GM19372 (cell line): Measurements from ENCODE around the gene PKMYT1.

Source experiments
- ATAC-seq: cut with Tn5 transposase; IDR thresholded peaks from one replicate; pipeline ENCODE4 v1.9.1; 2021; ENCODE audit warnings: mild to moderate bottlenecking, low read depth, moderate library complexity; ENCODE audit not compliant: unreplicated experiment

Gene PKMYT1

GRCh38 chr16:3019594-3020246, 39.5 kb upstream of the PKMYT1 start:
- ATAC-seq: no peak

- no peak for ATAC-seq
These were observed 37.7 kb upstream of the PKMYT1 start, which contains the start of gene CLDN6 for GRCh38 chr16:3017794-3018506. CLDN6 (minus strand) TSS chr16:3018183; CDS start chr16:3016021, 2,162 bp downstream.

DNA sequence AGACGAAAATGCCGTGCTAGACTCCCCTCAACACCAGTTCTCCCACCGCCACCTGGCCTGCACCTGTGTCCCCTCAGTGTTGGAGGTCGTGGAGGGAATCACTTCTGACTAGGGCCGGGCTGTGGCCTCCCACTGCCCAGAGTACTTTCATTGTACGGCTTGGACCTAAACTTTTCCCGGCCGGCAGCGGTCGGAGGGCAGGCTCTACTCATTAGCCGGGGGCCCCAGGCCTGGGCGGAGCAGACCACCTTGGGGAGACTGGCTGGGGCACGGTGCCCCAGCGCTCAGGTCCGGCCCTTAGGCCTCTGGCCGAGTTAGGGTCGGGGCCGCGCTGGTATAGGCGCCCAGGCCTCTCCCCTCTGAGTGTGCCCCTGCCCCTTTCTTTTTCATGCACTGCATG, 37.1 kb upstream of the PKMYT1 start:
- no peak for ATAC-seq

- no peak for ATAC-seq
These were observed 35.7 kb upstream of the PKMYT1 start for GRCh38 chr16:3015865-3016521.

DNA sequence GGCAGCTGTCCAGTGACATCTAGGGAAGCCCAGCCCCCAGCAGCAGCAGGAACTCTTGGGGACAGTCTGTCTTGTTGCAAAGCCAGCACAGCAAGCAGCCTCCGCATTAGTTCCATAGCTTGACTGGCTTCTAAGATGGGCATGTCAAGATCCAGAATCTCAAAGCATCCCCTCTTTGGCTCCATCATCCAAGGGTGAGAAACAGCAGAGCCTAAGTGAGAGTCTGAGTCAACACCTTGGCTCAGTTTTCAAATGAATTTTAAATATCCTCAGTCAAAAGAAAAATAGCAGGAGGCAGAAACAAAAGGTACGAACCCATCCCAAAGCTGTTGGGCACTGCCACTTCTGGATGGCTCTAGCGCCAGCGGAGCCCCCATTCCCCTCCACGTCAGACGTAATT, 34.7 kb upstream of the PKMYT1 start:
- no peak for ATAC-seq

GRCh38 chr16:3013998-3014690, 33.9 kb upstream of the PKMYT1 start:
- no peak for ATAC-seq

GRCh38 chr16:3013491-3013951, 33.3 kb upstream of the PKMYT1 start:
- ATAC-seq: no peak

DNA sequence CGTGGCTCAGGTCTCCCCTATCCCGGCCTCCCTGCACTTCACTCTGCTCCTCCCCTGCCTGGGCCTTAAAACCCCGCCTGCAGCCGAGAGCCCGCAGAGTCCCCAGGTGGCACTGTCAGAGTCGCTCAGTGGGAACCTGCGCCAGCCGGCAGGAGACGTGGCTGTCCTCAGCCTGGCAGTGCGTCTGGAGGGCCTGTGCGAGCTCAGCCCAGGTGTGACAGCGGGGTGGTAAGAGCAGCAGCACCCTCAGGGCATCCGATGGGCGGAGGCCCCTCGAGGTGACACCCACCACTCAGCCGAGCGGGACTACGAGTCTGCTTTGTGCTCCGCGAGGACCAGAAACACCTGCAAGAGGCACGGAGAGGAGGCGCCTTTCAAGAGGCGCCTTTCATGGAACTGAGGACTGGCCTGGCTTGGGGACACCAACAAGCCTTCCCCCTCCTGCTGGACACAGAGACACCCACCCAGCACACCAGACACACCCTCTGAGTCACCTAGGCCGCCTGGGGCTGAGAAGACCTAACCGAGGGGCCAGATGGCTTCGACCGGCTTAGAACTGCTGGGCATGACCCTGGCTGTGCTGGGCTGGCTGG, 32.7 kb upstream of the PKMYT1 start, which contains the start of gene CLDN9:
CLDN9 (plus strand) TSS at position 96 of the 593 bp plus-strand sequence; CDS start at position 536, 440 bp downstream.
- no peak for ATAC-seq

DNA sequence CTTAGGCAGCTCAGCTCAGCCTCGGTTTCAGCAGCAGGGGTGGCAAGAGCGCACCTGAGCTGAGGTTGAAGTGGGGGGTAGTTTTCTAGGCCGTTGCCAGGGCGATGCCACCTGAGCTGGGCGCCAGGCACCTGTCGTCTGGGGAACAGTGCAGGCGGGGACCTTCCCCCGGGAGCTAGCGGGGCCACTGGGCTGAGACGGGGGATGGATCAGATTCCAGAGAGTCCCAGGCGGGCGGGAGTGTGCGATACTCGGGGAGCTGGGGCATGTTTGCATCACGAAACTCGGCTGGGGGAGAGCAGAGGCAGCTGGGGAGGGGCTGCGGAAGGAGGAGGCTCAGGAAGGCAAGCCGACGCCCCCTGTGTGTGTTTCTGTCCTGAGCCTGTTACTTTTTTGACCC, 32.0 kb upstream of the PKMYT1 start:
- ATAC-seq: no peak

GRCh38 chr16:3010510-3010909, 30.3 kb upstream of the PKMYT1 start:
- no peak for ATAC-seq

- no peak for ATAC-seq
These were observed 29.5 kb upstream of the PKMYT1 start for GRCh38 chr16:3009568-3010390.

DNA sequence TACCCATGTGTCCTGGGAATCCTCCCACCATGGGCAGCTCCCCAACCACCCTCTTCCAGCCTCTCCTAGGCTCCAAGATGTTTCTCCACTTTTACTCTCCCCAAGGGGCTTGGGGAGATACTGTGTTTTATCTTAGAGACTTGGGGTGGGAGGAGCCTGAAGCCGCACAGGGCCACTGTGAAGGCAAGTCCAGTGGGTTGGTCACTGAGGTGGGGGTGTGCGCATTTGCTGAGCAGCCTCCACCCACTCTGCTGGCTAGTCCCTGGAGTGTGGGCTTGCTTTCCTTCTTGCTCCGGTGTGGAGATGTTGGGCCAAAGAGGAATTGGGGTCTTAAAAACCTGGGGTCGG, 28.4 kb upstream of the PKMYT1 start:
- no peak for ATAC-seq

DNA sequence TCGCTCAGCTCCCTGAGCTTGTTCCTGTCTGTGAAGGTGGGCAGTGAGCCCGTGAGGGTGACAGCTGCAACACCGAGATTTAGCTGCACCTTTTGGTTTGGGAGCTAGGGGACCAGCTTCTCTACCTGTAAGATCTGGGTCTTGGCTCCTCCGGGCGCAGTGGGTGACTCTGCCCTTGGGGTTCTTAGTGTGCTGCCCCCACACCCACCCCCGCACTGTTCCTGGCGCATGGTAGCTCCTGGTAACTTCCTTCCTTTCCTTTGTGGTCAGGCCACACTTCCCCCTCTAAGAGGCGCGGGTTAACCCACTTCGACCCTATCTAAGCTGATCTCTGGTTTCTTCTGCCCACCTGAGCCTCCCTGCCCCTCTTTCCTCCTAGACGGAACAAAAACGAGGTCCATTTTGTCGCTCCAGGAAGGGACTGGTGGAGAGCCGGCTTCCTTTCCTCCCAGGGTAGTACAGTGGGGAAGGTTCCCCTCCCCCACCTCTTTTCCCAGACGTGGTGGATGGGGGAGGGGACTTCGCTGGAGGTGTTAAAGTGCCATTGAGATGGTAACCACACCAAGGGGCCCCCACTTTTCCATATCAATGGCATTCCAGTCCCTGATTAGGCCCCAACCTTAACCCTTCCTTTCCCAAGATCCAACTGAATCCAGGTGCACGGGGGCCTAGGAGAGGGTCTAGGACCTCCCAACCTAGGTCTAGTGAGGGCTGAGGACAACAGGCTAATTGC, 27.9 kb upstream of the PKMYT1 start:
- ATAC-seq: no peak

DNA sequence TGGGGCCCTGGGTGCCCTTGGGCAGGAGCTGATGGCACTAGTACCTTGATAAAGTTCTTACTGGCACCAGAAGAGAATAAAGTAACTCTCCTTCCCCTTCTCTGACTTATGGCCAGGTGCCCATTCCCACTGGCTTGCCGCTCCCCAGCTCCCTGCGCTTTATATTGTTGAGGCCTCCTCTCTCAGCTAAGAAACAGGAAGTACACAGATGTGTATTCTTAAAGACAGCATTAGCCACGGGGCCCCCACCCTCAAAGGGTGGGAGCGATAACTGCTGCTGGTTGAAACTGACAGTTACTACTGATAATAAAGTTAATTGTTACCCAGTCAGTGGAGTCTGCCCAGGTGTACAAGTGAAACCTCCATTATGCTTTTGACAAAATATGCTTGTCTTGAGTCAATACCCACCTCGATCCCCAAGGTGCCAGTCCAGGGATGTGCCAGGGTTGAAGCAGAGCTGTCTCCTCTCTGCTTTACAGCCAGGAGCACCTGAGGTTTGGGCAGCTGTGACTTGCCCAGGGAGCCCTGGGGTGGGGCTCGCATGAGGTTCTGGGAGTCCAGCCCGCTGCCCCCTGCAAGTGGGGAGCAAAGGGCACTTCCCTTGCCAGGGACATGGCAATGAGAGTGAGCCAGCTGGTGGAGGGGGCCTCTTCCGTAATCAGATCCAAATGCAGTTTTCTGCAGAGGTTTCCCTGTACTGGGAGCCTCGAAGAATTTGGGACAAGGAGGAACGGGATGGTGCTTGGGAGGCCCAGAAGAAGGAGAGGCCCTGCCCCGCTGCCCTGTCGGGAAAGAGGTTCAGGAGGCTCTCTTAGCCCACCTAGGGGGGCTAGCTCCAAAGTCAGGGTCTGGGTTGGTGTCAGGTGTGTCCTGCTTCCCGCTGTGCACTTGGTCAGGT, 27.1 kb upstream of the PKMYT1 start:
- no peak for ATAC-seq

- ATAC-seq: no peak
These were observed 24.6 kb upstream of the PKMYT1 start for GRCh38 chr16:3004781-3005284.

DNA sequence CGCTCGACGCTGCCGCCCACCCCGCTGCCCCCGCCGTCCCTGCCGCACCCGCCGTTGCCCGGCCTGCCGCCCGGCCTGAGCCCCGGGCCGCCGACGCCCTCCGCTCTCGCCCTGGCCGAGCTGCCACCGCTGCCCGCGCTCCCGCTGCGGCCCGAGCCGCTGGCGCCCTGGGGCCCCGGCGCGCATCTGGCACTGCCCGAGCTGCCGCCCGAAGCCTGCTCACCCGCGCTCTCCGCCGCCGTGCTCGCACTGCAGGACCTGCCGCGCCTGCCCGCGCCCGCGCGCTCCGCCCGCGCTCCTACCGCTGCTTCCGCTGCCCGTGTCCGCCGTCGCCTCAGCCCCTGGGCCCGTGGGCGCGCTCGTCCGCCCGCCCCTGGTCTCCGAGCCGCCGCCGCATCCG, 24.1 kb upstream of the PKMYT1 start:
- no peak for ATAC-seq

DNA sequence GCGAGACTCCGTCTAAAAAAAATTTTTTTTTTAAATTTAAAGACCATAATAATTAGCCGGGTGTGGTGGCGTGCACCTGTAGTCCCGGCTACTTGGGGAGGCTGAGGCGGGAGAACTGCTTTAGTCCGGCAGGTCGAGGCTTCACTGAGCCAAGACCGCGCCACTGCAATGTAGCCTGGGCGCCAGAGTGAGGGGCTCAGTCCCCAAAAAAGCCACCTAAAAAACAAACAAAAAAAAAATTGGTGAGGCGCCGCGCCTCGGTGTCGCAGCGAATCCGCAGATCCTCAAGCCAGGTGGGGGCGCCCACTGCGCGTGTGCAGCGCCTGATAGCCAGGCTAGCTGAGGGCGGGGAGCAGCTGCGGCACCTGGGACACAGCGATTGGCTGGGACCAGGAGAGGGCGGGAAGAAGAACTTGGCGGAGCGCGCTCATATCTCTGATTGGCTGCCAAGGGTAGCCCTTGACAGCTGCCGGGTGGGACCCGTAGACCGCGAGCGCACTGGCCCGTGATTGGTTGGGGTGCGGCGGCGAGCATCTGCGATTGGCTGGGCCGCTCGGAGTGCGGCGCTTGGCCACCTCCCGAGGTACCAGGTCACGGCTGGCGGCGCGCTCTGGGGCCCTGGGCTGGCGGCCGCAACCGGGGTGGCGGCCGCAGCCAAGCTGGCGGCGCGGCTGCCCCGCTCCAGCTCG, 23.5 kb upstream of the PKMYT1 start:
- ATAC-seq: peak; percentile 93
